K562 (cell line): Measurements from ENCODE around the gene PTPRT. TPM values are rescaled to one million over a fixed set of nuclear protein-coding genes. Genes with fewer than 3 reads are reported as not detected.

Experiments
- ATAC-seq: fragments of 200-7000 bp; cut with Tn5 transposase; 3 replicates; pipeline ENCODE4 v1.9.1; 2020; ENCODE audit warnings: moderate library complexity
- BruUV-seq: library from RNA; stranded (reverse); fragments of 400-500 nt; replicated peaks from 2 replicates; lab custom pipeline; 2021; lab: Mats Ljungman, UMichigan
- CTCF ChIA-PET: fragments of 300-600 bp; formaldehyde crosslinking; extraction: SDS; loops from one replicate; lab custom pipeline; 2021; ENCODE audit warnings: low intra/inter-chr PET ratio; lab: Yijun Ruan, JAX
- POLR2A ChIA-PET: fragments of 300-600, 350-650 bp; sonication (Branson Sonifier 250); formaldehyde crosslinking; extraction: SDS; loops from one replicate; lab custom pipeline; 2021; ENCODE audit warnings: antibody characterized with exemption, inconsistent platforms; lab: Yijun Ruan, JAX
- DNase-seq, 4 experiments: peaks; one replicate each; pipeline versions ENCODE4 v3.0.0 to v3.0.0-alpha.2; 2011 to 2018; ENCODE audit warnings: low spot score in 3 of 4, mixed read lengths in 3 of 4; ENCODE audit errors: extremely low read depth in 1 of 4
- FAIRE-seq: peaks from 2 replicates; lab custom pipeline; 2011; peaks lifted over from hg19 to GRCh38; lab: Jason Lieb, UNC
- H2AFZ ChIP-seq: 2 replicates; pipeline ENCODE4 v1.6.0; 2011; ENCODE audit warnings: low read depth, low read length, control low read depth, inconsistent platforms
- H3K27ac ChIP-seq: fragments of 200-600 bp; 3 replicates; pipeline ENCODE4 v1.8.0; 2011; ENCODE audit warnings: low read depth, mild to moderate bottlenecking, control low read depth, inconsistent platforms, low read length, moderate library complexity, mixed read lengths; ENCODE audit errors: extremely low read depth
- H3K27me3 ChIP-seq, 2 experiments: fragments of 300-600 bp in 1 of 2; 2 replicates in 1 of 2; 3 replicates in 1 of 2; pipeline versions ENCODE4 v1.6.0 to v1.8.0; 2011; ENCODE audit warnings: inconsistent platforms in 2 of 2, low read length in 2 of 2, mild to moderate bottlenecking in 1 of 2, mixed read lengths in 1 of 2, moderate library complexity in 1 of 2; ENCODE audit not compliant: control insufficient read depth in 2 of 2, insufficient read depth in 2 of 2
- H3K36me3 ChIP-seq: fragments of 300-600 bp; 3 replicates; pipeline ENCODE4 v1.8.0; 2011; ENCODE audit warnings: mild to moderate bottlenecking, low read length, inconsistent platforms; ENCODE audit not compliant: control insufficient read depth, insufficient read depth
- H3K4me1 ChIP-seq, 2 experiments: fragments of 200-600 bp in 1 of 2; replicated peaks in 1 of 2; 2 replicates in 1 of 2; 3 replicates in 1 of 2; pipeline versions ENCODE4 v1.5.1 to v1.8.0; 2011; ENCODE audit warnings: inconsistent platforms in 2 of 2, low read length in 2 of 2, mild to moderate bottlenecking in 1 of 2, mixed read lengths in 1 of 2, moderate library complexity in 1 of 2; ENCODE audit not compliant: control insufficient read depth in 2 of 2, insufficient read depth in 2 of 2
- H3K4me2 ChIP-seq: 2 replicates; pipeline ENCODE4 v1.6.1; 2011; ENCODE audit warnings: low read length, control low read depth, inconsistent platforms, mixed read lengths; ENCODE audit not compliant: insufficient read depth
- H3K4me3 ChIP-seq: fragments of 200-600 bp; sonication (generic), shearing (Covaris generic); 2 replicates; pipeline ENCODE4 v1.5.1; 2016; ENCODE audit warnings: control low read depth, inconsistent platforms
- H3K79me2 ChIP-seq: fragments of 200-600 bp; 3 replicates; pipeline ENCODE4 v1.8.0; 2011; ENCODE audit warnings: low read length, inconsistent platforms; ENCODE audit not compliant: control insufficient read depth, insufficient read depth
- H3K9ac ChIP-seq, 2 experiments: 2 replicates each; pipeline versions ENCODE4 v1.6.0 to v1.6.1; 2011; ENCODE audit warnings: low read depth in 2 of 2, low read length in 2 of 2, control low read depth in 1 of 2, inconsistent platforms in 1 of 2, mild to moderate bottlenecking in 1 of 2, mixed read lengths in 1 of 2; ENCODE audit not compliant: insufficient read depth in 1 of 2
- H3K9me1 ChIP-seq: one replicate; pipeline ENCODE4 v1.6.0; 2011; ENCODE audit warnings: inconsistent platforms, mild to moderate bottlenecking, low read length, moderate library complexity; ENCODE audit not compliant: control insufficient read depth, insufficient read depth
- H3K9me3 ChIP-seq: replicated peaks from 2 replicates; pipeline ENCODE4 v1.5.1; 2011; ENCODE audit warnings: low read depth, low read length, inconsistent platforms; ENCODE audit not compliant: control insufficient read depth, insufficient read depth
- H4K20me1 ChIP-seq: replicated peaks from 2 replicates; pipeline ENCODE4 v1.6.1; 2011; ENCODE audit warnings: low read length, inconsistent platforms, mixed read lengths; ENCODE audit not compliant: control insufficient read depth, insufficient read depth
- BRF1 ChIP-seq: IDR thresholded peaks from 3 replicates; pipeline ENCODE4 v1.6.1; 2011; ENCODE audit warnings: borderline replicate concordance, mild to moderate bottlenecking; ENCODE audit not compliant: insufficient read length; ENCODE audit errors: extremely low read depth
- CREB3 ChIP-seq: fragments of 450-650 bp; conservative IDR thresholded peaks from 2 replicates; pipeline ENCODE4 v1.6.1; 2016; ENCODE audit warnings: missing genetic modification characterization, low read depth, mild to moderate bottlenecking, missing compliant biosample characterization, moderate library complexity
- HIVEP1 ChIP-seq: fragments of 250-450 bp; sonication (Bioruptor Pico); IDR thresholded peaks from 2 replicates; pipeline ENCODE4 v1.4.0; 2020; ENCODE audit warnings: mild to moderate bottlenecking
- HNRNPUL1 ChIP-seq: fragments of 200-400 bp; formaldehyde crosslinking; IDR thresholded peaks from 2 replicates; pipeline ENCODE4 v1.6.1; 2017; ENCODE audit warnings: low read length
- IRF2 ChIP-seq: sonication (generic); formaldehyde crosslinking; IDR thresholded peaks from 2 replicates; pipeline ENCODE4 v1.8.1; 2022; ENCODE audit warnings: mild to moderate bottlenecking, missing genetic modification reagents
- KAT8 ChIP-seq: fragments of 450-650 bp; IDR thresholded peaks from 2 replicates; pipeline ENCODE4 v1.6.1; 2016; ENCODE audit warnings: low read depth, mild to moderate bottlenecking
- KLF13 ChIP-seq: fragments of 450-650 bp; IDR thresholded peaks from 2 replicates; pipeline ENCODE4 v1.6.1; 2016; ENCODE audit warnings: missing genetic modification characterization, low read depth, mild to moderate bottlenecking, missing compliant biosample characterization, moderate library complexity, borderline replicate concordance
- MECOM ChIP-seq: fragments of 250-450 bp; sonication (Bioruptor Pico); IDR thresholded peaks from 2 replicates; pipeline ENCODE4 v1.8.0; 2022; ENCODE audit warnings: inconsistent platforms
- NCOA2 ChIP-seq, 2 experiments: fragments of 450-650 bp; IDR thresholded peaks; 2 replicates each; pipeline ENCODE4 v1.6.1; 2018; ENCODE audit warnings: mild to moderate bottlenecking in 2 of 2, moderate library complexity in 1 of 2; ENCODE audit not compliant: partially characterized antibody in 2 of 2
- PTRF ChIP-seq: fragments of 450-650 bp; IDR thresholded peaks from 2 replicates; pipeline ENCODE4 v1.6.1; 2016; ENCODE audit warnings: mild to moderate bottlenecking, missing genetic modification characterization, missing compliant biosample characterization
- RREB1 ChIP-seq: fragments of 250-450 bp; sonication (Bioruptor Pico); IDR thresholded peaks from 2 replicates; pipeline ENCODE4 v1.4.0; 2020
- SMARCA4 ChIP-seq: fragments of 450-650 bp; IDR thresholded peaks from 2 replicates; pipeline ENCODE4 v1.6.1; 2016
- SNRNP70 ChIP-seq: fragments of 200-400 bp; formaldehyde crosslinking; optimal IDR thresholded peaks from 2 replicates; pipeline ENCODE3; 2017; ENCODE audit warnings: low read depth, low read length
- TEAD2 ChIP-seq: fragments of 450-650 bp; IDR thresholded peaks from 2 replicates; pipeline ENCODE4 v1.6.1; 2016; ENCODE audit warnings: missing genetic modification characterization, control low read depth, missing compliant biosample characterization
- ZNF217 ChIP-seq: sonication (generic); formaldehyde crosslinking; IDR thresholded peaks from 2 replicates; pipeline ENCODE4 v1.8.0; 2022; ENCODE audit warnings: mild to moderate bottlenecking, missing genetic modification reagents
- ZNF589 ChIP-seq: fragments of 200-800 bp; sonication (Bioruptor generic); IDR thresholded peaks from 2 replicates; pipeline ENCODE4 v1.6.1; 2016; ENCODE audit warnings: low read depth, missing genetic modification characterization, missing compliant biosample characterization
- ZNF699 ChIP-seq: fragments of 250-450 bp; sonication (Bioruptor Pico); IDR thresholded peaks from 2 replicates; pipeline ENCODE4 v1.8.0; 2021; ENCODE audit warnings: mild to moderate bottlenecking, moderate library complexity; ENCODE audit not compliant: insufficient replicate concordance
- WGBS: fragments of 100-300 bp; shearing (Covaris generic); methylation state at CpG from one replicate; pipeline ENCODE4 v1.1.6; 2016; ENCODE audit warnings: low coverage, mixed read lengths; ENCODE audit not compliant: insufficient coverage; ENCODE audit errors: missing lambda C conversion rate; 5-methylcytosine and 5-hydroxymethylcytosine counted together
- in situ Hi-C: fragments of 300-500 bp; cut with MboI; formaldehyde crosslinking; loops from 4 replicates; pipeline ENCODE4 v1.15.0; 2018; ENCODE audit warnings: inconsistent platforms, mixed read lengths
- intact Hi-C: fragments of 100-400 bp; cut with micrococcal nuclease; formaldehyde crosslinking; loops from 2 replicates; pipeline ENCODE4 v1.14.2; 2022
- polyA plus RNA-seq, 8 experiments: library from polyadenylated mRNA; depleted of rRNA in 4 of 8; stranded (reverse) in 5 of 8; unstranded in 3 of 8; fragments of >200 nt; fragmentation: Nextera tagmentation in 2 of 8; fragmentation: Illumina TruSeq in 1 of 8; extraction: Ambion mirVana in 2 of 8; extraction: Trizol in 1 of 8; gene quantifications; 2 replicates each; pipeline versions ENCODE4 v1.2.1 to v1.2.3, GENCODE V29; 2011 to 2014; ENCODE audit warnings: inconsistent platforms in 1 of 8, missing spikeins in 1 of 8
- total RNA-seq, 7 experiments: library from RNA; depleted of rRNA in 6 of 7; stranded (reverse); fragments of >200 nt in 6 of 7; fragmentation: Illumina TruSeq in 2 of 7; extraction: Trizol in 2 of 7; gene quantifications; 2 replicates each; pipeline versions ENCODE4 v1.2.1 to v1.2.3, GENCODE V29; 2011 to 2021; ENCODE audit warnings: low replicate concordance in 1 of 7

Gene PTPRT
- total and polyA plus RNA-seq, 9 of the 15 experiments (the other 6 are each of a cell fraction or from before 2014, with no cell fraction given): not detected

GRCh38 chr20:42419814-42420532, 769.7 kb downstream of the PTPRT start:
- Histone ChIP-seq H3K9me1 (no peaks in the 10 kb centered on the region), H3K79me2 (no peaks in the 10 kb centered on the region), H3K9ac (no peak overlapping the region), H3K4me2 (no peak overlapping the region), H3K4me1 (no peaks in the 10 kb centered on the region), H3K36me3 (no peaks in the 10 kb centered on the region), H3K27me3 (no peaks in the 10 kb centered on the region), H3K9me3 (no peaks in the 10 kb centered on the region), H2AFZ (no peak overlapping the region), H4K20me1 (no peaks in the 10 kb centered on the region; the same call in 1 of the 2 replicates), H3K27ac (no peak overlapping the region), H3K4me3 (no peak overlapping the region)
- in situ Hi-C loops: no loop called here
- CTCF ChIA-PET: no interaction called here
- DNase-seq (no peak), FAIRE-seq (no peak), ATAC-seq (no peak)
- WGBS: under 1% methylated on average over 15 of the region's 15 CpGs
- POLR2A ChIA-PET: no interaction called here
- TF ChIP-seq MECOM (CRISPR knock-in tag) (no peak), CREB3 (tag) (no peak), SNRNP70 (no peak), NCOA2 (IDR thresholded peaks at IDR 0.05; ENCODE audit: partially characterized antibody in 2 of 2) (no peak), RREB1 (CRISPR knock-in tag) (no peak), KAT8 (no peak), HIVEP1 (CRISPR knock-in tag) (no peak), PTRF (tag) (no peak), TEAD2 (tag) (no peak), KLF13 (tag) (no peak), SMARCA4 (no peak), BRF1 (no peak), IRF2 (CRISPR knock-in tag) (no peak), ZNF699 (no peak), ZNF589 (CRISPR knock-in tag) (no peak), ZNF217 (CRISPR knock-in tag) (no peak), HNRNPUL1 (no peak)
- intact Hi-C loops: no loop called here
- BruUV-seq: no TSS peak
